Stimulated activated CD8-positive, alpha-beta memory T cell treated with anti-CD3 and anti-CD28 coated beads, Interleukin-7, amount 100 ng/mL, for 4 hours (primary cell): ENCODE measurements around the gene VSX1.

Experiments
- DNase-seq, 2 donors: peaks; one replicate each; pipeline ENCODE4 v3.0.0-alpha.2; 2020; ENCODE audit warnings: low read depth in 2 of 2

The VSX1 gene

DNA sequence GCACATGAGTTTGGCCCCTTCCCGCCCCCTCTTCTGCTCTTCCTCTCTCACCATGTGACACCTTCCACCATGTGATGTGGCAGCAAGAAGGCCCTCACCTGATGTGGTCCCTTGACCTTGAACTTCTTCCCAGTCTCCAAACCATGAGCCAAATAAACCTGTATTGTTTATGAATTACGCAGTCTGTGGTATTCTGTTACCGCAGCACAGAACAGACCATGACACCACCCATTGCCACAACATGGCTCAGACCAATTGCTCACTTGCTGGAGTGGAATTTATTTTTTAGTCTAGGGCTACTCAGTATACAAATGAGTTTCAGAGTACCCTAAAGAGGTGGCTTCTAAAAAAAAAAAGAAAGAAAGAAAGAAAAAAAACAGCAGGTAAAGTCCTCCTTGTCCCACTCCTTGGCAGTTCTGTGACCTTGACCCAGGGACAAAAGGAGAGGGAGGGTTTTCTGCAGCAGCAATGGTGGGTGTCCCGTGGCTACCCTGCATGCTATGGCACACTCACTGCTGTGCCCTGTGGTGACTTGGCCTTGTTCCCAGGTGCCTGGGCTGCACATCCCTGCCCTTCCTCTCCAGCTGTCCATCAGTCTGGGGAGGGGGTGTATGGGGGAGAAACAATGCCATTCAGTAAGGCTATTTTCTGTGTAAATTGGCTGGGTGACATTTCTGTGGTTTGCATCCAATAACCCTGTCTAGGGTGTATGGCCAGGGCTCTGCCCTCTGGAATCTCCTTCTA, 5.4 kb upstream of the VSX1 start:
- no peak for DNase-seq

DNA sequence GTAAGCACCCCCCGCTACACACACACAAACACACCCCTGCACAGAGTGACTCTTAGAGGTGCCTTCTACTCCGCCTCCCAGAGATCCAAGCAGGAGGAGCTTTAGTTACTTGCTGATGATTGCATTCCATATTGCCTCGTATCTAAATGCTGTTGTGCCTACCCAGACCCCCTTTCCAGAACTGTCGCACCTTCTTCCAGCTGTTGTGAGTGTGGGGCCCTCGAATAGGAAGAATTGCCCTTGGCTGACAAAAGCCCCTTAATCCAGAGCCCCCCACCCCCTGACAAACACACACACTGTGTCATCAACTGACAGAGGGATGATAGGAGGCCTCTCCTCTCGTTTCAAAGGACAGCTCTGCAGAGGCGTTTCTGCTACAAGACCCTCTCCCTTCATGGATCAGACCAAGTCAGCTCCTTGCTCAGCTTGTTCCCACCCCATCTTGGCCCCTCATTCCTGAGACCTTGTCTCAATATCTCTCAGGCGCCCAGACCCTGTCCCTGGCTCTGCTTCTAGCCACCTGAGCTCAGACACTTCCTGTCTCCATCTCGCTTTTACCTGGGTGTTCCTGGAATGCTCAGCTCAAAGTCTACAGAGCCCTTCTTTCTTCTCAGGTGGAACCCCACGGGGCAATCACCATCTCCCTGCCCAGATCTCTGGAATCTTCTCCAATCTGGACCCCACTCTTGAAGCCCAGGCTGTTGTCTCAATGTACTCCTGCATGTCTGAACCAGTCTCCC, 4.0 kb upstream of the VSX1 start:
- DNase-seq: no peak

DNA sequence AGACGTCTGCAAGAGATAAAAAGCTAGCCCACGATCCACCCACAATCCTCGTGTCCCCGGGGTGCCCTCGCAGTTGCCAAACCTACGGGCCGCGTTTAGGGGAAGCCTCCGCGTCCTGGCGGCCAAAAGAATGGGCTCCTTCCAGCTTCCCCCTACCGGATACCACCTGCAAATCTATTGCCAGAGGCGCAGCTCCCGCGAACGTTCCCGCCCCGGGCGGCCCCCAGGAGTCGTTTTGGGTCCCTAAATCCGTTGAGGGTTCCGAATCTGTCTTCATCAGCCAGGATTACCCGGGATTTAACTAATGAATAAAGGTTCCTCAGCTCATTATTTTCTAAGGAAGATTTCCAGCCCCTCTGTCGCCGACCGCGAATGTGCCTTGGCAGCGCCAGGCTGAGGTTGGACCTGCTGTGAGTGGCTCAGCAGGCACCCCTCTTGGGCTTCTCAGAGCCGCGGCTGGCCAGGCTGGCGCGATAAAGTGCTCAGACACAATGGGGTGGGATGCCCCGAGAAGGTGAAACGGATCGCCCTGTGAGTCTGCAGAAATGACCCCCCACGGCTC, 2.8 kb upstream of the VSX1 start:
- no peak for DNase-seq

DNA sequence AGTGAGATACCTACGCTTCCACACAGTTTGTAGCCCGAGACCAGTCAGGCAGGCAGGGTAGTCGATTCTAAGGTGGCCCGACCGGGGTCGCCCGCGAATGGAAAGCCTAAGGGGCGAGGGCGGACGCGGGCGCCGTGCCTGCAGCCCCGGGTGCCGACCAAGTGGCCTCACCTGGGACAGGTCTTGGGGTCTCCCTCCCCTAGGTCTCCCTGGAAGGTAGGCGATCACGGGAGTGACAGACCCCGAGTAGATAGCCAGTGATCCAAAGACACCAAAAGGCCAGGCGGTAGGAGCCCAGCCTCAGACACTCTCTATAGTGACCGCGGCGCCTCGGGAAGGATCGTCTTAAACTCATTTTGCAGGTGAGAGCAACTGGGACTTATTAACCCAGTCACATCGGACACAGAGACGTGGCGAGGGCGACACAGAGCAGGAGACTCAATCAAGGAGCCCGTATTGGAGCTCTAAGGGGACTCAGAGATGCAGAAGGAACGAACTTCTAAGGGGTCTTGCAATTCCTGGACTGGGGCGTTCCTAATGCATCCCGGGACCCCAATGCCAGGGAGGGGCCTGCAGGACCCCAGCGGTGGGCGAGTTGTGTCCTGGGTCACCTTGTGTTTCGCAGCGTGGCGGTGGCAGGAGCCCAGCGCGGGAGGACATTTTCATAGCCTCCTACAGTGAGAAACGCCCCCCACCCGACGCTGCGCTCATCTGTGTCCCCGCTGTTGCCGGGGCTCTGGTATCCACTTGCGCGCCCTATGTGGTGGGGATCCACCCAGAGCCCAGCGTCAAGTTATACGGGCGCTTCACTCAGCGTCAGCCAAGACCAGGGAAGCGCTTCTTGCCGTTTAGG, 2.1 kb upstream of the VSX1 start:
- DNase-seq: no peak

DNA sequence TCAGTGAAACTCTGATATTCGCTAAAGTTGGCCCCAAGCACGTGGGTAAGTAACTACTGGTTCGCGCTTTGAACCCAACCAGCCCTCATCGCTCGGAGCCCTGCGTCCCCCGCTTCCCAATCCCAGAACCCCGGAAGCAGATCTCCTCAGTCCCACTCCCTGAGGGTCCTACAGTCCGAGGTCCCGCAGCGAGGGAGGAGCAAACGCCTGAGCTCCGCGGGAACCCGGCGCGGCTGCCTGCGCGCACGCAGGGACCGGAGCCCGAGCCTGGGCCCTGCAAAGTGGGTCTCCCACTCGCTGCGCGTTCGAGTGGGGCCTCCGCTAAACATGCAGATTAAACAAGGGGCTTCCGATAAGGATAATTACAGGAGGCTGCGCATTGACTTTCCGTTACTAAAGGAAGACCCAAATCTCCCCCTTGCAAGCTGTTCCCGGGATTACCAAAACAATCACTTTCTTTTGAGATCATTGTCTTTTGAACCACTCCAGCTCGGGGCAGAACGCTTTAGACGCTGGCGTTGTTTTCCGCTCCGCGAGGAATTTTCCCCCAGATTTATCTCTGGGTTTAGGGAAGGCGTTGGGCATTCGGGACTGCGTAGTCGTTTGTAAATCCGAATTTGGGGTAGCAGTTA, 1.3 kb upstream of the VSX1 start:
- no peak for DNase-seq

DNA sequence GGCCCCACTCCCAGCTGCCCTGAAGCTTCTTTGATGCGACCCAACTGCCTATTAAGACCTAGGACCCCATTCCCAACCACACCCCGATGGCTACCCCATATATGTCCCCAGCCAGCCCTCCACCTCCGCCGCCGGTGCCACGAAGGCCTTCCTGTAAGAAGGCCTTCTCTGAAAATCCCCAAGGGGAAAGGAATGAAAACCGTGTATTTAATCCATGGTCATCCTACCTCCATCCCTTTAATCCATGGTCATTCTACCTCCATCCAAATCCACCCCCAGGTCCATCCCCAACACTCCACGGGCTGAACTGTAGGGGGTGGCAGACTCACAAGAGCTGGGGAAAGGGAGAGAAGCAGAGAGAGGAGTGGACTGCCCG, 545 bp upstream of the VSX1 start:
- no peak for DNase-seq

DNA sequence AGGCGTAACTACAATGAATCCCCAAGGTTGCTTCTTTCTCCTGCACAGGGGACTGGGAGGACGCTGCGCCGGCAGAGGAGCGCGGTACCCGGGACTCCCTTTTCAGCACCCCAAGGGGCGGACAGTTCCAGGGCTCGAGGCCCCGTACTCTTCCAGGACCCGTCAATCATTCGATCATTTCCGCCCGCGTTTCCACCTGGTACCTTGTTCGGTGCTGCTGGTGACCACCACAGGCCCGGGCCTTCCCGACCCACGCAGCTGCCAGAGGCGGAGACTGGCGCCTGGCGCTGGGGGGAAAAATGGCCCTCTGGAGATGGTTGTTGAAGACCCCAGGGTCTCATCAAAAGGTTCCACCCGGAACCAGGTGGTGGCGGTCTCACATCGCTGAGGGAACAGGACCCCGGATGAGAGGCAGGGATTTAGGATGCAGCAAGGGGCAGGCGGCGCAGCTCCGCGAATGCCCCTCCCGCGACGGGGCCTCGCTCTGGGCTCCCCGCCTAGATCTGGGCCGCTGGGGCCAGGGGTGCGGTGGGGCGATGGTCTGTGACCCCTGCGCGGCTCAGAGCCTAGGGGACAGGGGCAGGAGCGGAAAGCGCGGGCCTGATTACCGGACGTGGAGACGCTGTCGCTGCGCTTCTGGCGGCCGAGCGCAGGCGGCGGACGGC, 744 bp downstream of the VSX1 start:
- no peak for DNase-seq

DNA sequence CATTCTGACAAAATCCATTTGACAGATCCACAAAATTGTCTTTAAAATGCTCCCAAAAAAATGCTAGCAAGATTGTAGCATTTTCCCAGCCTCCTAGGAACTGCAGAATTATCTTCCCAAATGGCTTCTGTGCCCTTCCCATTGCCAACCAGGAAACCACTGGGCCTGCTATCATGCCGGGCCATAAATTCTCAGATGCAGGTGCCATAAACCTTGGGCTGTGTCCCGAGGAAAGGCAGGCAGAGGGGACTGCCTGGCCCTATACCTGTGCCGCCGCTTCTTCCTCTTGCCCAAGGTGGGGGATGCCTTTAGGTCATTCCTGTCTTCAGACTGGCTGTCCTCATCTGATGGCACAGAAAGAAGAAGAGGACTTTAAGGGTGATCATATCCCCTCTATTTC, 2.8 kb downstream of the VSX1 start:
- no peak for DNase-seq

DNA sequence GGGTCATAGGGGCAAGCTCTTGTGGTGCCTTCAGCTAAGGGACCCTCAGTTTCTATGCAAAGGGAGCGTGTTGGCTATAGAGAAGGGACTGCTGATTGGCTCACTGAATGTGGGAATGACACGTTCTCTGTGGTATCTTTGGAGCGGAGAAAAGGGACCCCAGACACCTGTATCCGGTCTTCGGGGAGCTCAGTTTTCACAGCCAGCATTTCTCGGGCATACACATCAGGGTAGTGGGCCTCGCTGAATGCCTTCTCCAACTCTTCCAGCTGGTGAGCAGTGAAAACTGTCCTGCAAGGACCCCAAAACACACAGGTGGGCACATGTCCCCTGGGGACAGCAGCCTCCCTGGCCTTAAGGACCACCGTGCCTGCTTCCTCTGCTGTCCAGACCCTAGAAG, 3.3 kb downstream of the VSX1 start:
- DNase-seq: no peak

DNA sequence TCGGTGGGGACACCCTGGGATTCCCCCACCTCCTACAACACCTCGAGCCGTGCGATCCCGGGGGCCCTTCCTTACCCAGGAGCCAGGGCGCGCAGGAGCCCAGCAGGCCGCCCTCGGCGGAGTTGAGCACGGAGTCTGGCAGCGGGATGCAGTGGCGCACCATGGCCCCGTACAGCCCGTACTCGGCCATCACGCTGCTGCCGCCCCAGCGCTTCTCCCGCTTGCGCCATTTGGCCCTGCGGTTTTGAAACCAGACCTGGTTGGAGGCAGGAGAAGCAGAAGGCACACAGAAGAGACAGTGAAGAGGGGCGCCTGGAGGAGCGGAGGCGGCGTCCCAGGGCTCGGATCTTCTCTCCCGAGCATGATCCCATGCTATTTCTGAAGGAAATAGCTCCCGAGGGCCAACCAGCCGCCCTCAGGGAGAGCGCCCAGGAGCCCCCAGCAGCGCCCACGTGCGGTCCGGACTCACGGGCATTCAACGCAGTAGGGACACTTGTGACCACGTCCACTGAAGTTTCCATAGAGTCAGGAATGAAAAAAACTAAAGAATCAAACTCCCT, 4.3 kb downstream of the VSX1 start:
- DNase-seq: no peak

DNA sequence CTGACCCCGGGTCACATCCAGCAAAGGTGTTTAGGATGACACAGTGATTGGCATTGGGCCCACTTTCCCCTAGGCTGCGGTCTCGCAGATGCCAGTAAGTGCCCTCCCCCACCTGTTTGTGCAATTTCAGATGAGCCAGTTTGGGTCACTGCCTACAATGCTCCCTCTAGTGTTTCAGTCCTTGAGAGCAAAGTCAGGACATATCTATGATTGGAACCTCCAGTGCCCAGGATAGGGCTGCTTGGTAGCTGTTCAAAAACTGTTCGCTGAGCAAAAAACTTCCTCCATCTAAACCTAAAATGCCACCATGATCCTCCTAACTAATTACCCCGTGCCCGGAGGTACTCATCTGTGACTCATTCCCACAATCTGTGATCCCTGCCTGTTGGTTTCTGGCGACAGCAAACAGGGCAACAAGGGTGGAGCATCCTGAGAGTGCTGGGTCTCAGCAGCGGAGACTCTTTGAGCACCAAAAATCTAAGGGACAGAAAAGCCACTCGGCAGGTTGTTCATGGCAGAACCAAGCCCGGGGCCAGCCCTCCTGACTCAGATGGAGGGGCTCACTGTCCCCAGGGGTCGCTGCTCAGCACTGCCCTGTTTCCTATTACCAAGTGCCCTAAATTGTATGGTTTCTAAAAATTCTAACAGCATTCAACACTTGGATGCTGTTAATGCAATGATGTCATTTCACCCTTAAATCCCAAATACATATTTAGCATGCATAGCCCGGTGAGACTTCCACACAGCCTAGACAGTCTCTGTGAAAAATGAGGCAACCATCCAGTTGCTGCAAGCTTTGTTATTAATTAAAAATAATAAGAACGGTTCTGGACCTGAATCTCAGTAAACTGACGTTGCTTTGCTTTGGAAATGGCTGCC, 5.0 kb downstream of the VSX1 start:
- DNase-seq: no peak

DNA sequence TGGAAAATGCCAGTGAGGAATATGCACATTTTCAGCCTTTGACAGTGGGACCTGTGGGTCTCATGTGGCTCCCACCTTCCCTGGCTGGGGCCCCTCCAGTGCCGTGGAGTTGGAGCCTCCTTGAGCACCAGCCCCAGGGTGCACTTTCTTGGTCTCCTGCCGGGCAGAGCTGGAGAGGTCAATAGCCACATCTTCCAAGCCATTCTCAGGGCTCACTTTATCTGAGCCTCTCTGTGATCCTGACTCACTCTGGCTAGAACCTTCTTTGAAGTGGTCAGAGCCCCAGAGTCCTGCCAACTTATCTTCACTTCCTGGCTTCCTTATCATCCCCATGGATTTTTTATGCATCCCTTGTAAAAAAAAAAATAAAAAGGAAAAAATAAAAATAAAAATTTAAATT, 5.7 kb downstream of the VSX1 start:
- no peak for DNase-seq

DNA sequence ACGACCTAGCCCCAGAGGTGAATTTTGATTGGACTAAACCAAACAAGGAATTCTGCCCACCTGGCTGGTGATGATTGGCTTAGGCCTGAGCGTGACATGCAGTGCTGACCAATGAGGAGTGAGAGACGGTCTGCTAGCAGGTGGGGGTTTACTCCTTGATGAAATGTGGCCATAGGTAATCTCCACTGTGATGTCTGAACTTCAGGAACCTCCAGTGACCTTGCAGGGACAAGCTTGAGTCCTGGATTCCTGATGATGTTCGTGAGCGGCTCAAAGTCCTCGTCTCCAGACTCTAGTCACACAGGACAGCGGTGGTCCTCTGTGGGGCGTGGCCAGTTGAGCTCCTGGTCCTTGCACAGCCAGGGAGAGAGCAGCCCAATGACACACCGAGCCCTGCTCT, 8.4 kb downstream of the VSX1 start:
- no peak for DNase-seq

DNA sequence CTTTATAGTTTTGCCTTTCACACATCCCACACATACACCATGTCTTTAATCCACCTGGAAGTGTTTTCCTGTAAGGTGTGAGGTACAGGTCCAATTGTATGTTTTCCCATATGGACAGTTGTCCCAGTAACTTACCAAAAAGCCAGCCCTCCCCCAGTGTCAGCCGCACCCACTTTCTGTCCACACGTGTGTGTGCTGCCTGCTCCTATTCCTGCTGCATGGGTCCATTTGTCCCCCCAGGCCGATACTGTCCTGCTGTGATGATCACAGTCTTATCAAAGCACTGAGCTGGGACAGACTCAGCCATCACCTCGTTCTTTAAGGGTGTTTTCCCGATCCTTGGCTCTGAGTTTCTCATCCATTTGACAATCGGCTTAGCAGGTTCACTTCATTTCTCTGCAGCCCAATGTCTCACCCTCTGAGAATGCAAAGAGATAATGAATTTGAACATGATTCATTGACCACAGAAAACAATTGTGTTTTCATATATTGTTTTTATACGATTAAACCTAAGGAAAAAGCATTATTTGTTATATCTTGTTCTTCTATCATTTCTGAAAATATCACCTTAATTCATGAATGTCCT, 9.6 kb downstream of the VSX1 start:
- no peak for DNase-seq

DNA sequence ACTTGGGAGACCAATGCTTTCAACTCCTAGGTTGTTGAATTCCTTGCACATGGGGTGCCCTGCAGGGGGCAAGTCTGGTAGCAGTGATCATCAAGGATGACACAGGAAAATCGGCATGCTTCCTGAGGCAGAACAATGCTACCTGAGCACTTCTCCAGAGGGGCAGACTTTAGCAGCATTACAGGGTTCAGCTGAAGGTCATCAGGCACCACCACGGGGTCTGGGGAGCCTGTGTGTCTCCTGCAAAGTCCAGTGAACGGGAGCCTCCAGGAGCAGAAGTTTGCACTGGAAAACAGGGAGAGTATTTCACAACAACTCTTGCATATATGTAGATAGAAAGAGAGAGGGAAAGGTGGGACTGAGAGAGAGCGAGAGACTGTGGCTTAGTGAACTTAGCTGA, 10.2 kb downstream of the VSX1 start:
- DNase-seq: no peak

DNA sequence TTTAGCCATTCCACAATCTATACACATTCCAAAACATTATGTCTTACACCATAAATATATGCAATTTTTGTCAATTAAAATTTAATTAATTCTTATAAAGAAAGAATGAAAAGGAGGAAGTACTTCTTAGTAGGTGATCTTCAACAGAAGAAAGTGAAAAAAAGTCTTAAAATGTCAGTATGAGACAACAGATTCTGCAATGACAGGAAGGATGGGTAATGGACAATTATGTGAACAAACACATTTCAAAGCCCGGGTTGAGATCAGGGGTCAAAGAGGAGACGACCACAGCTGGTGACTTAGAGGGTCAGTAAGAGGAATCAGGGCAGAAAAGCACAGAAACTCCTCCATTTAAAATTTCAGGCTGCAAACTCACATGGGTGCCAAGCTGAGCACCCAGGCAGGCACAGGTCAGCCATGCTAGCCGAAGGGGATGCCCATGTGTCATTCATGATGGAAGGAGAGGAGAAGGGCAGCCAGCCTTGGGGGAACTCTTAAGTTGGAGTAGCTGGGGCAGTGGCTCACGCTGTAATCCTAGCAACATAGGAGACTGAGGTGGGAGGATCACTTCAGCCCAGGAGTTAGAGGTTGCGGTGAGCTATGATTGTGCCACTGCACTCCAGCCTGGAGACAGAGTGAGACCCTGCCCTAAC, 11.0 kb downstream of the VSX1 start:
- DNase-seq: no peak

DNA sequence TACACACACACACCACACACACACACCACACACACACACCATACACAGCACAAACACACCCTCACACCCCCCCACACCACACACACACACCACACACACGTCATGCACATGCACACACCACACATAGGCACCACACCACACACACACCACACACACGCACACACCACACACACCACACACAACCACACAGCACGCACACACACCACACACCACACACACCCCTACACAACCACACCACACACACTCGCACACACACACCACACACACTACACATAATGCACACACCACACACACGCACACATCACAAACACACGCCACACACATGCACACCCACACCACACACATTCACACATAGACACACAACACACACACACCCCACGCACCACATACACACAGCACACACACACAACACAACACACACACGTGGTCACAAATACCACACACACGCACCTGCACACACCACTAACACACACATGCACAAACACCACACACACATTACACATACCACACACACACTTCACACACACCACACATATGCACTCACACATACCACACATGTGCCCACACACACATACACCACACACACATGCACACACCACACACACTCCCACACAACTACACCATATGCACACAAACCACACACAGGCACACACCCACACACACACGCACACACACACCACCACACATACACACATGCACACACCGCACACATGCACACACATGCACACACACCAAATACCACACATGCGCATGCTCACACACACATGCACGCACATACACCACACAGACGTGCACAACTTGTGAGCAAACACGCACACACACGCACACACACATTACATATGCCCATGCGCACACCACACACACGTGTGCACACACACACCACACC, 14.6 kb downstream of the VSX1 start:
- DNase-seq: no peak

DNA sequence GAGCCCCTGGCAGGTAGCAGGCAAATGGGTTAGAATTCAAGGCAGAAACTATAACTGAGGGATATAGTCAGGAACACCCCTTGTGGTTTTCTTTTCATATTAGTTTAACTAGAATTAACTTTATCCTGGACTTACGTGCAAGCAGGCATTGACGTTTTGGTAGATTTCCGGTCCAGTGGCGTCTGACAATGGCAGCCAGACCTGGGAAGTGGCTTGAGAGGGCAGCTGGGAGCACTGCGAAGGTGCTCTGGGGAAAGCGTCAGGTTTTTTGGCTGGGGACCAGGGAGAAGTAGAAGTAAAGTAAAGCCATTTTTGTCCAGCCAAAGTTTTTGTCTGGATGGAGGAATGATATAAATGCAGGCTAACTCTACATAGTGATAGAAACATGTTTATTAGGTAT, 15.6 kb downstream of the VSX1 start:
- DNase-seq: no peak
